ENCODE measurements around the gene STON2. TPM values are rescaled to one million over a fixed set of nuclear protein-coding genes. Genes with fewer than 3 reads are reported as not detected.
A peak's percentile ranks its signal among the peaks of the same experiment; 100 is the strongest.

The STON2 gene
- total and polyA plus RNA-seq, 2 of the 13 experiments (the other 11 are each of a cell fraction or from before 2014, with no cell fraction given) = 2.1 to 11.0 TPM

DNA sequence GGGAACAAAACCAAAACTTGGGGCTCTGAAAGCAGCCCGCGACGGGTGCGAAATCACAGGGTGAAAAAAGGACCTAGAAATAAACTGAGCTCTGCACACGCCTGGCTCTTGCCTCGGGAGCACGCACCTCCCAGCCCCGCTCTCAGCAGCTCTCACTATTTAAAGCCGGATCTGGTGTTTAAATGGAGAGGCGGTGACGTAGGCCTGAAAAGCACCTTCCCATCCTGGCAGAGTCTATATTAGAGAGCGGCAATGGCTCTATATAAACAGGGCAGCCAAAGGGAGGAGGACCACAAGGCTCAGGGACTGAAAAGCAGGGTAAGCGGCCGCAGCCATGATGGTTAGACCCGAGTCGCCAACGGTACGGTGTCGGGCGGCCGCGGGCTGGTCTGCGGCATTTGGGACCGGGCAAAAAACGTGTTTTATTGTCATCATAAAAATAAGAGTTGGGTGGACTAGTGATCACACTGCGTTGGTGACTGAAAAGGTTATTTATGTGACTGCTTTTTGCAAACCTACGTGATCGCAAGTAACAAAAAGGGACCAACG is 180.8 kb downstream of the STON2 start (continued):
- TF ChIP-seq THRA (CRISPR knock-in tag; IDR thresholded peaks at IDR 0.05; ENCODE audit: borderline replicate concordance) = peak; percentile 48; the same call in 1 of the 2 replicates
- TF ChIP-seq ZNF644 (CRISPR knock-in tag; IDR thresholded peaks at IDR 0.05; ENCODE audit: low read depth) = peak; percentile 34; the same call in 1 of the 2 replicates
- no peak for TF ChIP-seq MNT (IDR thresholded peaks at IDR 0.05)
- peak; percentile 75 for TF ChIP-seq FOXA3 (CRISPR knock-in tag; IDR thresholded peaks at IDR 0.05)
- TF ChIP-seq E2F2 (CRISPR knock-in tag; IDR thresholded peaks at IDR 0.05; ENCODE audit: borderline replicate concordance) = no peak
- TF ChIP-seq NKX3-1 (CRISPR knock-in tag; IDR thresholded peaks at IDR 0.05) = 0 out of 2 replicates have a peak, but pooled peaks have one; percentile 45
- no peak for TF ChIP-seq MYNN (CRISPR knock-in tag; IDR thresholded peaks at IDR 0.05; ENCODE audit: low read depth)
- TF ChIP-seq ZNF503 (CRISPR knock-in tag; IDR thresholded peaks at IDR 0.05) = no peak; the same call in 1 of the 2 replicates
- TF ChIP-seq ZNF460 (CRISPR knock-in tag; IDR thresholded peaks at IDR 0.05; ENCODE audit: borderline replicate concordance) = no peak
- TF ChIP-seq, protein P1, sequence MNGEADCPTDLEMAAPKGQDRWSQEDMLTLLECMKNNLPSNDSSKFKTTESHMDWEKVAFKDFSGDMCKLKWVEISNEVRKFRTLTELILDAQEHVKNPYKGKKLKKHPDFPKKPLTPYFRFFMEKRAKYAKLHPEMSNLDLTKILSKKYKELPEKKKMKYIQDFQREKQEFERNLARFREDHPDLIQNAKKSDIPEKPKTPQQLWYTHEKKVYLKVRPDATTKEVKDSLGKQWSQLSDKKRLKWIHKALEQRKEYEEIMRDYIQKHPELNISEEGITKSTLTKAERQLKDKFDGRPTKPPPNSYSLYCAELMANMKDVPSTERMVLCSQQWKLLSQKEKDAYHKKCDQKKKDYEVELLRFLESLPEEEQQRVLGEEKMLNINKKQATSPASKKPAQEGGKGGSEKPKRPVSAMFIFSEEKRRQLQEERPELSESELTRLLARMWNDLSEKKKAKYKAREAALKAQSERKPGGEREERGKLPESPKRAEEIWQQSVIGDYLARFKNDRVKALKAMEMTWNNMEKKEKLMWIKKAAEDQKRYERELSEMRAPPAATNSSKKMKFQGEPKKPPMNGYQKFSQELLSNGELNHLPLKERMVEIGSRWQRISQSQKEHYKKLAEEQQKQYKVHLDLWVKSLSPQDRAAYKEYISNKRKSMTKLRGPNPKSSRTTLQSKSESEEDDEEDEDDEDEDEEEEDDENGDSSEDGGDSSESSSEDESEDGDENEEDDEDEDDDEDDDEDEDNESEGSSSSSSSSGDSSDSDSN (CRISPR knock-in tag; IDR thresholded peaks at IDR 0.05) = peak; percentile 75
- no peak for TF ChIP-seq MLXIP (CRISPR knock-in tag; IDR thresholded peaks at IDR 0.05; ENCODE audit: borderline replicate concordance)
- TF ChIP-seq SMARCC2 (IDR thresholded peaks at IDR 0.05) = no peak
- TF ChIP-seq SRSF1 (optimal IDR thresholded peaks at IDR 0.05; ENCODE audit: low read depth, low read length) = no peak
- 0 out of 2 replicates have a peak, but pooled peaks have one; percentile 70 for TF ChIP-seq ZNF570 (CRISPR knock-in tag; IDR thresholded peaks at IDR 0.05; ENCODE audit: borderline replicate concordance)
- TF ChIP-seq ZNF605 (CRISPR knock-in tag; IDR thresholded peaks at IDR 0.05) = peak; percentile 88
- TF ChIP-seq RFXANK (CRISPR knock-in tag; IDR thresholded peaks at IDR 0.05) = peak; percentile 85; the same call in 1 of the 2 replicates
- no peak; the same call in 1 of the 2 replicates for TF ChIP-seq SPEN (CRISPR knock-in tag; IDR thresholded peaks at IDR 0.05; ENCODE audit: low read depth)
- peak; percentile 50; the same call in 1 of the 2 replicates for TF ChIP-seq DMAP1 (CRISPR knock-in tag; IDR thresholded peaks at IDR 0.05)
